HG02852 (cell line): ENCODE data around the gene HS3ST3A1.
"Not testable (repeated sequence)": the region's sequence is repeated elsewhere in the genome, so short reads cannot be mapped to it uniquely, and the experiment has no call there.

Source experiments
- ATAC-seq: cut with Tn5 transposase; IDR thresholded peaks from one replicate; pipeline ENCODE4 v1.9.1; 2021; ENCODE audit warnings: mild to moderate bottlenecking, moderate library complexity; ENCODE audit not compliant: unreplicated experiment

HS3ST3A1 gene

DNA sequence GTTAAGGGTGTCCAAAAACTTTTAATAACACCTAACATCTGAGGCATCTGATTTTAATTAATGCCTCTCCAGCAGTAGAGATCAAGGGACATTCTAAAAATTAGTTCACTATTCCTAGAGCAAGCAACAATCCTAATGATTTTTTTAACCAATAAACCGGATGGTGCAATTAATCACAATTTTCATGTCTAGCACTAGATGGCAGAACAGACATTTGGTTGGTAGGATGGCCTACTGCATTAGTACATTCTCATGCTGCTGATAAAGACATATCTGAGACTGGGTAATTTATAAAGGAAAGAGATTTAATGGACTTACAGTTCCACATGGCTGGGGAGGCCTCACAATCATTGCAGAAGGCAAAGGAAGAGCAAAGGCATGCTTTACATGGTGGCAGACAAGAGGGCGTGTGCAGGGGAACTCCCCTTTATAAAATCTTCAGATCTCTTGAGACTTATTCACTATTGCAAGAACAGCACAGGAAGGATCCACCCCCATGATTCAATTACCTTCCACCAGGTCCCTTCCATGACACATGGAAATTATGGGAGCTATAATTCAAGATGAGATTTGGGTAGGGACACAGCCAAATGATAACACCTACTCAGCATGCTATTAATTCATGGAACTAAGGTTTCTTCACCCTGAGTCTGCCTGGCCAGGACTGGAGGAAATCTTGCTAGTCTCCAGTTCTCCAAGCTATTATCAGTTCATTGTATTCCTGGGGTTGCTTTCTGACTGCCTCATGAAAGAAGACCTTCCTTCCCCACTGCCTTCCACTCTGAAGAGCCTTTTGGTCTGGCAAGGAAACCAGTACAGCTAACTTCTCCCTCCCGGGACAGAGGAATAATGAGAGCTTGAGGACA, 24.8 kb downstream of the HS3ST3A1 start:
- ATAC-seq: no peak

DNA sequence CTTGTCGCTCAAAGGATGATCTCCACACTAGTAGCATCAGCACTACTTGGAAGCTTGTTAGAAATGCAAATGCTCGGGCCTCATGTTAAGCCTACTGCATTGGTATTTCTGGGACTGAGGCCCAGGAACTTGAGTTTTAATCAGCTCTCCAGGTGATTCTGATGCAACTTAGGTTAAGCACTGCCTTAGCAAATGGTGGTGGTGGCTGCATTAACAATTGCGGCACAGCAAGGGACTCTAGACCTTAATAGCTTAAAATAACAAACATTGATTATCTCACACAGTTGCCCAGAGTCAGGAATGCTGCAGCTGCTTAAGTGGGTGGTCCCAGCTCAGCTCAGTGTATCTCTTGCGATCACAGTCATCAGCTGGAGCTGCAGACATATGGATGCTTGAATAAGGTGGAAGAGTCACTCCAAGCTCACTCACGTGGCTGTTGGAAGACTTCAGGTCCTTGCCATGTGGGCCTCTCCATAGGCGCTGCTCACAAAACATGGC, 25.8 kb downstream of the HS3ST3A1 start:
- no peak for ATAC-seq

DNA sequence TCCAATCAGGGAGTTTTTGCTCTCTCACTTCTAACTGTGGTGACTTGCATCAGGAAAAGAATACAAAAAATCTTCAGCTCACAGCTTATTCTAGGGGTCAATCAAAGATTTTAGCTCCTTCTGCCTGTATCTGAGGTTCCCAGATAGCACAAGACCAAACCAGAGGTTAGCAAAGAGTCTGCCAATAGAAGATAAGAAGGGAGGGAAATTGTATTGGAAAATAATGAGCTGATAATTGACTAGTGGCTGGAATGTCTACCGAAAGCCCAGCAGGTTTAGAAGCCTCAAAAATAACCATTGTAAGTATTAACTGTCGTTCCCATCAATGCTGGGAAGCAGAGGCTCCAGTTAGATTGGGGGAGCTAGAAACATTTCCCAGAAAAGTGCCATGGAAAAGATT, 26.3 kb downstream of the HS3ST3A1 start:
- ATAC-seq: no peak

DNA sequence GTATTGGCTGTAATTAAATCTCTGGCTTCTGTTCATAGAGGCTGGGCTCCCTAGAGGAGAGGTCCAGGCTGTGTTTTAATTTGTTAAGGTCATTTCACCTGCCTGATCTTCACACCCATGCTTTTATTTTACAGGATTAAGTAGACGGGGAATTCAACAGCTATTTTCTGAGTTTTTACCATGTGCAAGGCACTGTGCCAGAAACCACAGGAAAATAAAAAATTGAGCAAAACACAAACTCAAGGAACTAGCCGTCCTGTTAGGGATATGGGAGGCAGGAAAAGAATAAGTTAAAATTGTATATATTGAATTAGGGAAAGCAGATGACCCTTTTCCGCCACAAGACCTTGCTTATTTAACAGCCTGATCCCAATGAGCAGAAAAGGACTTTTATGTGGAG, 29.1 kb downstream of the HS3ST3A1 start:
- ATAC-seq: no peak

DNA sequence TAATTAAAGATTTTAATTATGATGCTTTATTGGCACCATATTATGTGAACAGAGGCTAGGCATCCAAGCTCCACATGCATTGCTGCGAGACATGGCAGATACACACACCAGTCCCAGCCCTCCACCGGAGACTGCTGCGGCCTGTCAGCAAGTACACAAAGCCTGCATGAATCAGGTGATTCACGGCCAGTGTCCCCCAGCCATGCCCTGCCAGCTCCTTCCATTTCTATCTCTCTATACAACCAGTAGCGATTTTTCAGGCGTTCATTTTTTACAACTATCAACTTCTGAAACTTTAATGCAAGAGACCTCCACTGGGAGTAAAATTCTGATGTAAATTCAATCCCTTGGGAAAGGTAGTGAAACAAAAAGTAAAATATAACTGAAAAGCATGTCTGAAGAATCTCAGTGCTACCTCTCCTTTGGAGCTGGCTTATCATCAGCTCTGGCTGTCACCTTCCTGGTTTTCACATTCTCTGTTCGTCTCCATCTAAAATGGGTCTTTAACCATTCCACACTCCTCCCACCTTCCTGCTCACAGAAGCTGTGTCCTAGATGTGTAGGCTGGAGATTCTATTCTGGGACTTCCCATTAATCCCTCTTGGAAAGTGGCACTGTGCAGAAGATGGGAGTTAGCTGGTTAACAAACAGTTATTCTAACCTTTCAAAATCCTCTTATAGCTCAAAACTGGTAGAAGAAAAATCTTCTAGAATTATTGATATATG, 32.2 kb downstream of the HS3ST3A1 start:
- ATAC-seq: no peak

DNA sequence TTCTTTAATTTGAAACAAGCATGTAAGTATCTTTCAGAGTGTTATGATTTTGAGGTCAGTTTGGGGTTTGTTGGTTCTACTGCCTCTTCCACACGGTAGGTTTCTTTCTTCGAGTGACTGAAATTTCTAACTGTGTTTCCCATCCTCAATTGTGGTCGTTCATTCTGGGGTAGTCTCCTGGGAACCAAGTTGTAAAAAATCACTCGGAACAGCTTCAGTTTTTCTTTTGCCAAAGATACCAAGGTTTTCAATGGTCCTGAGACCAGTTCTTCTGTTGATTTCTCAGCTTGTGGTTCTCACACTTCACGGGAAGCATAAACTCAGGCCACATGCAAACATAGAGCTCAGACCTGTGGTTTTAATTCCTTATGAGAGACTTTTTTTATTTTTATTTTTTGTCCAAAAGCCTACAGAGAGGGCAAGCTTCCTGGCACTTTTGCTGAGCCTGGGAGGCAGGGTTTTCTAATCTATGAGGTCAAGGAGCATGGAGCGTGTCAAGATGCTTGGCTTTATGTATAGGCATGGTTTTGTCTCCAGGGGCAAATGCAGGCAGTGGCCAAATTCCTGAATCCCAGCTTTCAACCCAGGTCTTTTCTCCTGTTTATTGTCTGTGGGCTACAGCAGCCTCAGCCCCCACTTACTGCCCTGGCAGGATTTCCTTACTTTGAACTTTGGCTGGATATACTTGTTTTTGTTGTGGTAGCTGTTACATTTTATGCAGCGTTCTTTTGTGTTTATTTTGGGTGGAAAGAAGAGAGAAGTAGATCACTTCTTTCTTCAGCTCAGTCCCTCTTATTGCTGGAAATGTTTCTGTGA, 32.9 kb downstream of the HS3ST3A1 start:
- ATAC-seq: no peak

DNA sequence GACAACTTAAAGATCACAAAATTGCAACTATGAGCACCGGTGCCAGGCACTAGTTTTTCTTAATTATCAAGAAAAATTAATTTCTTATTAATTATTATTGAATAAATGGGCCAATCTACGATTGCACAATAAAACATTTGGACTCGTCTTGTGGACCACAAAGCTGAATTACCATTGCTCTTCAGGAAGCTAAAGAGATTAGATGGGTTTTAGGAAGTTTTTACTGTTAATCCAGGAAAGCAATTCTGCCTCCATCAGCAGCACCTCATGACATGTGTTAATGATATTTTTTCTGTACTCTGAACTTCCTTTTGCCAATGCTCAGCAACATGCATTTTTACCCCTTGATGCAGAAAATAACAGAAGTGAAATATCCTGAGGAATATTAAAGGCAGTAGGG, 37.9 kb downstream of the HS3ST3A1 start:
- ATAC-seq: no peak

DNA sequence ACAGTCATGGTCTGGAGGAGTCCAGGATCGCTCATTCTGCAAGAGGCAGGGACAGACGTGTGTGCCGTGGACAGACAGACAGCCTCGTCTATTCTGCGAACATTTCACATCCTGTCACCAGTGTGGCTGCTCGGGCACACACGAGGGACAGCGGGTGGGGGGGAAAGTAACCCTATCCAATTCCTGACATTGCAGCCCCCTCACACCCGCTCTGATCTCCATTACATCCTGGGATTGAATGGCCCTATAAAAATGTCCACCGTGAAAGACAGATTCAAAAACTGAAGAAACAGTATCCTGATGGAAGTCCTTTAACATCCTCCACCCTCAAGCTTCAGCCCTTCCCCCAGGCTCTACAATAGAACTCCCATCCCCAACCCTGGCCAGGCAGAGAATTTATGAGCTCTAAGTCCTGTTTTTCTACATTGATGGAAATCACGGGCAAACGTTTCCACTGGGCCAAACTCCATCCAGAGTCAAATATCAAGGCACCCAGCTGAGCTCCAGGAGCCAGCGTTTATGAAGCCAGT, 39.4 kb downstream of the HS3ST3A1 start:
- no peak for ATAC-seq

DNA sequence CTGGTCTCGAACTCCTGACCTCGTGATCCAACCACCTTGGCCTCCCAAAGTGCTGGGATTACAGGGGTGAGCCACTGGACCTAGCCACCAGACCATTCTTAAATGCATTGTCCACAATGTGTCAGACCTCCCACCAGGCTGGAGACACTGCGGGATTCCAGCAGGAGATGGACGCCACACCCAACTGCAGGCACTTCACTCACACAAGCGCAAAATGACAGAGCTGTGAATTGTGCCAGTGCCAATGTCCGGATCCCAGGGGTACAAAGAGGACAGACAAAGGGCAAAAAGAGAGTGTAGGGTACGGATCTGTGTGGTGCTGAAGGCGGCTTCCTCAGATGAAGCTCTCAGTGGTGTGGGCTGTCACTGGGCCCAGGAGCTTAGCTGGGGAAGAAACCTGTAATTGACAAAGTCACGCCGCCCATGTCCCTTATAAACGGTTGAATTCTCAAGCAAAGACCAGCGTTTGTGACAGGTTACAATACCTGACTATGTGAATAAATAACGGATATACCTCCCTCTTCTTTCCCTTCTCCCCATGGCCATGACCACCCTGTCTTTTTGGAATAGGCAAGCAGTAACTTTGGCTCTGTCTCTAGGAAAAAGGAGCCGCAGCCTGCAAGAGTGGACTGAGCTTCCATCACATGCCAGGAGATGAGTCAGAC, 40.0 kb downstream of the HS3ST3A1 start:
- no peak for ATAC-seq

DNA sequence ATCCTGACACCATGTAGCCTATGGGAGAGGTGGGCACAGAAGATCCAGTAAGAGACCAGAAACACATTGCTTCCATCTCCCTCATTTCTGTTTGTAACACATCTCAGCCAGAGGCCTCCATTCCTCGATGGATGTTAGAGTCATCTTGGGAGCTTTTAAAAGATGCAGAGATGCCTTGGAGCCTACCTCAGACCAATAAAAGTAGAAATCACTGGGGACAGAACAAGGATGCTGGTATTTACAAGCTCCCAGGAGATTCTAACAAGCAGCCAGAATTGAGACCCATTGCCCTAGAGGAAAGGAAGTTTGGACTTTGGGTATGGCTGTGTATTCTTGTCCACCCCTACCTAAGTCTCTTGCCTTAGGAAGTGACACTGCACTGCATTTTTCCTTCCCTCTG, 40.8 kb downstream of the HS3ST3A1 start:
- ATAC-seq: no peak

DNA sequence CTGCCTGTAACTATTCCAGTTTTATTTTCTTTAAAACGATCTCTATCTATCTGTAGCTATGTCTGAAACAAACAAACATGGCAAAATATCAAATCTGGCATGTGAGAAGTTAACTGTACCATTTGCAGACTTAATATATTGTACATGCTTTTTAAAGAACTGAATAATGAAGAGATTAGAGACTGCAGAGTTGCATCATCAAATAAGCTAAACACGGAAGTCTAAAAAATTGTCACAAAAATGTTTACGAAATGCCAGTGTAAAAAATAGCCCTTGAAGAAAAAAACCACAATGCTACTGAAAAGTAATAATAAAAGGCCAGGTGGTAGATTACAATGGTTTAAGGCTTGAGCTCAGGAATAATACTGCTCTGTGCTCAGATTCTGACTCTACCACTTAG, 43.1 kb downstream of the HS3ST3A1 start:
- no peak for ATAC-seq

DNA sequence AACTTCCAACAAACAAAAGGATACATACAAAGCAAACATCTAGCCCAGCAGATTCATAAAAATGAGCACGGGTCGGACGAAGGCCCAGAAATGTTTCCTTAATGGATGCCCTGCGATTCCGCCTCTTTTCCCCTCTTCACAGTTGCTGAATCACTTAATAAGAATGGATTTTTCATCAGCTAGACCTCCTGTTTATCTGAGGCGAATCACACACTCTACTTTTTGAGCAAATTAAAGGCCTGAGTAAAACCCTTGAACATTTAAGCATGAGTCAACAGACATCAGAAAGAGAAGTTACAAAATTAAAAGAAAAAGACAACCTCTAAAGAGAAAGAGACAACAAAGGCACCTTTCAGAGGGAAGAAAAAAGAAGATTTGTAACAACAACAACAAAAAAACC, 44.7 kb downstream of the HS3ST3A1 start:
- ATAC-seq: no peak

DNA sequence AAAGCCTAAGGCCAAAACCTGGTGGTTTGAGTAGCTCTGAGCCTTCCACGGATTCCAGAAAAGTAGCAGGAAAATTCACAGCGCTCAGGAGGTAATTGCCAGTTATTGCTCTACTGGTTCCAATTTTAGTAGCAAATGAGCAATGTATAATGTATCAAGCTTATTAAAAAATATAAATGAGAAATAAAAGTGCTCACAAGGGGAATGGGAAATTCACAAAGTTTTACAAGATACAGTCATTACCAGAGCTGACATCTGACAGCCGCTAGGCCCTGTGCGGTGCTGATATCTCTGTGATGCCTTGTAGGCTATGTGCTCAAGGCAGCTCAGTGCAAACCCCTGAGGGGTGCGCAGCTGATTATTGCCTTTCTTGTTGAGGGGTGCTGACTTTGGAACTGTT, 47.5 kb downstream of the HS3ST3A1 start:
- ATAC-seq: no peak

DNA sequence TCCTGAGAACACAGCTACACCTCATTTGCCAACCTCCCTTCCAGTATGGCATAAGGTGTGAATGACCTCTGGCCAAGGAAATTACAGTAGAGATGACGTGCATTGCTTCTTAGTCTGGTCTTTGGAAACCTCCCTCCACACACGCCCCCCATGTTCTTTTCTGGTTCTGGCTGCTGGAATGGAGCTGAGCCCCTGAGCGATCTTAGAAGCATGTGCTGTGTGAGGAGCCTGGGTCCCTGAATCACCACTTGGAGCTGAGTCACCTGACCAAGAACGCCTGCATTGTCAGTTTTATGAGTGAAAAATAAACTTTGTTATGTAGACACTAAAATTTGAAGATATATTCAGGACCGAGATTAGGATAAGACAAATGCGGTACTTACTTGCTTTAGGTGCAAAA, 51.4 kb downstream of the HS3ST3A1 start:
- ATAC-seq: no peak

DNA sequence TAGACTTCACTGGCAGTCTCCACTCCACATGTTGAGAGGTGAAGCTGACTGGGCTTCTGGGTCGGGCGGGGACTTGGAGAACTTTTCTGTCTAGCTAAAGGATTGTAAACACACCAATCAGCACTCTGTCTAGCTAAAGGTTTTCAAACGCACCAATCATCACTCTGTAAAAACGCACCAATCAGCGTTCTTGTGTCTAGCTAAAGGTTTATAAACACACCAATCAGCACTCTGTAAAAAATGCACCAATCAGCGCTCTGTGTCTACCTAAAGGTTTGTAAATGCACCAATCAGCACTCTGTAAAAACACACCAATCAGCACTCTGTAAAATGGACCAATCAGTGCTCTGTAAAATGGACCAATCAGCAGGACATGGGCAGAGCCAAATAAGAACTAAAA, 53.2 kb downstream of the HS3ST3A1 start:
- ATAC-seq: not testable (repeated sequence)

DNA sequence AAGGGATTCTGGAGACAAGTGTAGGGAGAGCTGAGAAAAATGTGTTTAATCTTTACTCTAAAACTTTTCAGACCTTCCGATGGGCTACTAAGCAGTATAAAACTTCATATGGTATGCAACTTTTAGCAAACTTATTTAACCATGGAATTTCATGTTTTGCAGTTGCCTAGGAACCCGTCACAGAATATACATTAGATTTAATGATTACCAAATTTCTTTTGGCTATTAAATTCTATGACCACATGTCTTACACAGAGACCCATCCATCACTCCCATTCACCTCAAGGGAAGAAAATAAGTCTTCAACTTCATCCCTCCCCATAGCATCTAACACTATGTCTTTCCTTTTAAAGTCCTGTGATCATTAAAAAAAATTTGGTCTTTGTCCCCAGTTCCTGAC, 54.9 kb downstream of the HS3ST3A1 start:
- no peak for ATAC-seq

DNA sequence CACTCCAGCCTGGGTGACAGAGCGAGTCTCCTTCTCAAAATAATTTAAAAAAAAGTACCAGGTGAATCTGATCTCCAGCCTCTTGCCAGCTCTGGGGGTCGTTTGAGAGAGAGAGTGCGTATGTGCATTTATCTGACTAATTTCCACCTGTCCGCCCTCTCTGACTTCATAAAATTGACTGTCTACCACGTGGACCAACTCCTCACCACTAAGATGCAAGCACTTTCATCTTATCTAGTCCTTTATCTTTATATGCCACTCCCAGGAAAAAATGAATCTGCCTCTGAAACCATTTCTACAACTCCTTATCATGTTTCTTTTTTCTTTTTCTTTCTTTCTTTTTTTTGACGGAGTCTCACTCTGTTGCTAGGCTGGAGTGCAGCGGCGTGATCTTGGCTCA, 55.8 kb downstream of the HS3ST3A1 start:
- ATAC-seq: no peak

DNA sequence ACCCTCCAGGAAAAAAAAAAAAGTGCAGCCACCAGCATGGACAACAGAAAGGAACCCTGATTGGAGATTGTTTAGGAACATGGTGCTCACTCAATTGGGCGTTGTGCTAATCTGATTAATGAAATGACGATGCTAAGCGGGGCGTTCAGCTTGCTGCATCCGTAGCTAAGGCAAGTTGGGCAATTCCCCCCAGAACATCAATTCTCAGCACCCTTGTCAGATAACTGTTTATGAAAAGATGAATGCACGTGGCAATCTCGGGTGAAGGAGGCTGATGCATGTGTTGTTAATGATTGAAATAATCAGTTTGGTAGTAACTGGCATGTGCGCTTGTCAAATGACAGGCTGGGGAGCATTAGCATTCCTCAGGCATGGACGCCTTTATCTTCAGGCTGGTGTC, 57.0 kb downstream of the HS3ST3A1 start:
- ATAC-seq: no peak

DNA sequence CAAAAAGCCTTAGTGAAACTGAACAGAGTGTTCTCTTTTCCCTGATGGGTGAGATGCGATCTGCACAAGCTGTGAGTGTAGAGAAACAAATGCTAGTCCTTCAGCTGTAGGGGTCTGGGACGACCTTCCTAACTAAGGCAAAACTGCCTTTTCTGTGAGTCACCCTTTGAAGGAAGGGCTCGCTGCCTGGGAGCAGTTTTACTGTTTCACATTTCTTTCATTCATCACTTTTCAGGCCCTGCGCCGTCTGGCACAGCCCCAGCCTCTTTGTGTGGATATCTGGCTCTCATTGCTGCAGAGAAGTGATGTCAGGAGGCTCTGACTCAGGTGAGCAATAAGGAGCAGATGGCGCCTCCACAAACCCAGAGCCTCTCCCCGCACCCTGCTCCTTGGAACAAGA, 57.4 kb downstream of the HS3ST3A1 start:
- no peak for ATAC-seq

DNA sequence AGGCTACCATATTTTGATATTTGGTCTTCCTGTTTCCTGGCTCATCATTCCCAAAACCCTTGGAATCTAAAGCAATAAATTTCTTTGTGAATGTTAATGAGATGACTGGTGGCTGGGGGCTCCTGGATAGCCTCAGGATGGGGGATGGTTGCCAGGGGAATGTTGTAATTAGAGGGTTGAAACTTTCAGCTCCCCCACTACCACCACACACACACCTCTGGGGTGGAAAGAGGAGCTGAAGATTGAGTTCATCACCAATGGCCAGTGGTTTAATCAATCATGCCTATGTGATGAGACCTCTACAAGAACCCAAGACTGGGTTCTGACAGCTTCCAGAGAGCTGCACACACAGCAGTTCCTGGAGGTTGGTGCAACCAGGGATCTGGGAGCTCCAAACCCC, 59.1 kb downstream of the HS3ST3A1 start:
- ATAC-seq: no peak
